Middle frontal gyrus (tissue), 1 donor: ENCODE results near the gene PIEZO1.

Source experiments
- DNase-seq: peaks from one replicate; pipeline ENCODE4 v3.0.0-alpha.2; 2015; ENCODE audit warnings: low spot score; ENCODE audit errors: extremely low spot score

PIEZO1 gene

GRCh38 chr16:88736088-88736487, 48.9 kb downstream of the PIEZO1 start:
- DNase-seq: no peak

GRCh38 chr16:88735616-88736015, 49.4 kb downstream of the PIEZO1 start:
- DNase-seq: no peak

GRCh38 chr16:88735121-88735520, 49.9 kb downstream of the PIEZO1 start:
- no peak for DNase-seq

- DNase-seq: no peak
Measured at GRCh38 chr16:88734361-88734728, 50.7 kb downstream of the PIEZO1 start.

GRCh38 chr16:88733630-88734360, 51.2 kb downstream of the PIEZO1 start:
- no peak for DNase-seq

GRCh38 chr16:88732961-88733294, 52.1 kb downstream of the PIEZO1 start:
- no peak for DNase-seq

GRCh38 chr16:88732172-88732960, 52.7 kb downstream of the PIEZO1 start:
- DNase-seq: no peak

- no peak for DNase-seq
Measured at GRCh38 chr16:88731699-88732098, 53.3 kb downstream of the PIEZO1 start.

DNA sequence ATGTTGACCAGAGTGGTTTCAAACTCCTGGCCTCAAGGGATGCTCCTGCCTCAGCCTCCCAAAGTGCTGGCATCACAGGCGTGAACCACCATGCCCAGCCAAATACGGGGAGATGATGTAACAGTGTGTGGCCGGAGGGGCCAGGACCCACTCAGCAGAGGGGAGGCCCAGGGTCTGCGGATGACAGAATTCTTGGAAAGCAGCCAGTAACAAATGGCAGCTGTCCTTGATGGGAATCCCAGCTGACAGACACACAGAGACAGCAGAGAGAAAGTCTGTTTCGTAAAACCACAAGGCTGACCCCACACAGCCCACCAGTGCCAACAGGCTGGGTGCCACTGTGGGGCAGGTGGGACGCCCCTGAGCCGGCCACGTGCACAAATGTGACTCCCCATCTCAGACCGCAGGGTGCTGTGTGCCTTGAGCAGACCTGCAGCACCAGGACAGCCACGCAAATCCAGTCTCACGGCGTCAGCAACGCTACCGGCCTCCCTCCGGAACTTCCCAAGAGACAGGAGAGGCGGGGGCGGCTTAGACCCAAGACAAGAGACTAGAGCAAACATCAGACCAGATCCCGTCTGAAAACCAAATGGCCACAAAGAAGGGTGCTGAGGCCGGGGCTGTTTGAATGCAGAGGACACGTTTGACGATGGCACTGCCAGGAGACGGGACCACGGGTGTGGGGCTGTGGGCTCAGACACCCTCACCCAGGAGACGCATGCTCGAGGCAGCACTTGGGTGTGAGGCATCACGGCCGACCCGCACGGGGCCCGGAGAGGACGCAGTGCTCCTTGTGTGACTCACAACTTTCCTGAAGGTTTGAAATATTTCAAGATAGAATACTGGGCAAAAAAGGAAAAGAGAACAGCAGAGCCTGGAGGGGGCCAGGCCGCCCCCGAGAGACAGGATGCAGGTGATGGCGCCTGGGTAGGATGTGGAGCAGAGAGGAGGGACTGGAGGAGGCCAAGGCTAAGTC, 54.1 kb downstream of the PIEZO1 start:
- DNase-seq: no peak

DNA sequence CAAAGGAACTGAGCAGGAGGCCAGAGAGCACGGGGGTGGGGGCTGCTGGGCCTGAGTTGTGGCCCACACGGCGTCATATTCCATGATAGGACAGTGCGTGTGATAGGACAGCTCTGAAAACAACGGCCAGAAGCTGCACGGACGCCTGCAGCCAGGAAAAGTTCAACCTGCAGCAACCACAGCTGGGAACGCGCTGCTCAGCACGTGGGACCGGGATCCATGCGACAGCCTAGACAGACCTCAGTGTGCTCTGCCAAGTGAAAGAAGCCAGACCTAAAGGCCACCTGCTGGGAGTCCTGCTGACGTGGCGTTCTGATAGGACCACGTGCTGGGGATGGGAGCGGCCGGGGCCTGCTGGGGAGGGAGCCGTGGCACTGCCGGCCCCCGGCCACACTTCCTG, 57.1 kb downstream of the PIEZO1 start:
- no peak for DNase-seq

- no peak for DNase-seq
Measured at GRCh38 chr16:88726981-88727380, 58.0 kb downstream of the PIEZO1 start.

DNA sequence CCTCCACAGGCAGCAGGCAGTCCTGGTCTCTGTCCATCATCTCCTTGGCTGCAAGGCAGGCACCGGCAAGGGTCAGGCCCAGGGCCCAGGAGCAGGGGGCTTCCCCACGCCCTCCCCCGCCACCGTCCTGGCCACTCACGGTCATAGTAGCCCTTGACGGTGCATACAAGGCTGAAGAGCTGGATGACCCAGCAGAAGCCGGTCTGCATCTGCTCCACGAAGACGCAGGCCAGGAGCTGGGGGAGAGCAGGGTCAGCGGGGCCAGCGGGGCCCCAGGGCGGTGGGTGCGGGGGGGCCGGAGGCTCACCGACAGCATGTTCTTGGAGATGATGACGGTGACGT, 58.6 kb downstream of the PIEZO1 start:
- no peak for DNase-seq

DNA sequence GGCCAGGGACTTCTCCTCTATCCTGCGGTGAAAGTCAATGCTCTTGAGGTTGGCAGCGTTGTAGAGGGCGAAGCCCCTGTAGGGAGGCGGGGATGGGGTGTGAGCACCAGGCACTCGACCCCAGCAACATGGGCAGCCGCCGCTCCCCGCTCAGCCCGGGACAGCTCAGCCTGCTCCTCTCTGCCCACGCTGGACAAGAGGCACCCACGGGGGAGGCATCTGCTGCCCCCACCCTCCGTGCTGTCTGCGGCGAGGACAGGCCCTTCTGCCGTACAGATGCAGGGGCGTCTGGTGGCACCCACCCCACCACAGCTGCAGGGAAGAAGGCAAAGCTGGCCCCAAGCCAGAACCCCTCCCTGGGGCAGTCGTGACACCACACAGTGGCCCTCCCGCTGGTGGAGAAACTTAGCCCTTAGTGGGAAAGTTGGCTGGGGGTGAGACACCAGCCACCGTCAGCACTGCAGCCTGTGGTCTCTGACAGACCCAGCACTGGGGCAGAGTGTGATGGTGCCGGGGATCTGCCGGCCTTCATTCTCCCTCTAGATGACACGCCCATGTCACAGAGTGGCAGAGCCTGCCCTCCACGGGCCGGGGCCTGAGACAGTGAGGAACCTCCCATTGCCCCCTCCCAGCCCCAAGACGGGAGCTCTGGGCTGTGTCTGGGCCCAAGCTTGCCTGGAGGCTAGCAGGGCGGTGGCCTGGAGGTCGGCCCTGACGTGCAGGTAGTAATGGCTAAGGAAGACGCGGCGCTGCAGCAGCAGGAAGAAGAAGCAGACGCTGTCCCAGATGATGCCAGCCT, 59.2 kb downstream of the PIEZO1 start:
- no peak for DNase-seq

GRCh38 chr16:88724855-88725555, 60.0 kb downstream of the PIEZO1 start:
- no peak for DNase-seq

- no peak for DNase-seq
Measured at GRCh38 chr16:88723911-88724310, 61.1 kb downstream of the PIEZO1 start.

GRCh38 chr16:88723507-88723887, 61.5 kb downstream of the PIEZO1 start:
- DNase-seq: no peak

DNA sequence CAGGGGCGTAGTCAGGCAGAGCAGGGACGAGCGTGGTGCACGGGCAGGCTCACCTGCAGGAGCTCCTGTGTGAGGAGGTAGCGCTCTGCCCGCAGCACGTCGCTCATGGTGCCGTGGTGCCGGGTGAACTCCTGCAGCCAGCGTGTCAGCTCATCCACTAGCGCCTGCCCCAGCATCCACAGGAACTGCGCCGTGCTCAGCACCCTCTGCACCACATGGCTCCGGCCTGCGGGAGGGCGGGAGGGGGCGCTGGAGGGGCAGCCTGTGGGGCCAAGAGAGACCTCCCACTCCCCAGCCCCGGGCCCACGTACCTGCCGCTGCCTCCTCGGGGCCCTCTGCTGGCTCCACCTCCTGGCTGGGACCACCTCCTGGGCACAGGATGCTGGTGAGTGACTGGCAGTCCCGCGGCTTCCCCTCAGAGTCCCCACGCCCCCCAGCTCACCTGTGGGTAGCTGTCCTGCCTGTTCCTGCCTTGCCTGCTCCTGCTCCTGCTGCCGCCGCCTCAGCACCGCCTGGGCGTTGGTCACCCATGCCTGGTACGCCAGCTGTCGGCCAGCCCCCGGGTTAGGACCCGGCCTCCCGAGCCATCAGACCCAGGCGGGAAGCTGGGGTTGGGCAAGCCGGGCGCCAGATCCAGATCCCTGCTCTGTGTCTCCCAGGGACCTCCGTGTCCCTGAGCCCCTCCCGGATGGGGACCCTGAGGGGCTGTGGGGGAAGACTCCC, 62.1 kb downstream of the PIEZO1 start:
- no peak for DNase-seq

DNA sequence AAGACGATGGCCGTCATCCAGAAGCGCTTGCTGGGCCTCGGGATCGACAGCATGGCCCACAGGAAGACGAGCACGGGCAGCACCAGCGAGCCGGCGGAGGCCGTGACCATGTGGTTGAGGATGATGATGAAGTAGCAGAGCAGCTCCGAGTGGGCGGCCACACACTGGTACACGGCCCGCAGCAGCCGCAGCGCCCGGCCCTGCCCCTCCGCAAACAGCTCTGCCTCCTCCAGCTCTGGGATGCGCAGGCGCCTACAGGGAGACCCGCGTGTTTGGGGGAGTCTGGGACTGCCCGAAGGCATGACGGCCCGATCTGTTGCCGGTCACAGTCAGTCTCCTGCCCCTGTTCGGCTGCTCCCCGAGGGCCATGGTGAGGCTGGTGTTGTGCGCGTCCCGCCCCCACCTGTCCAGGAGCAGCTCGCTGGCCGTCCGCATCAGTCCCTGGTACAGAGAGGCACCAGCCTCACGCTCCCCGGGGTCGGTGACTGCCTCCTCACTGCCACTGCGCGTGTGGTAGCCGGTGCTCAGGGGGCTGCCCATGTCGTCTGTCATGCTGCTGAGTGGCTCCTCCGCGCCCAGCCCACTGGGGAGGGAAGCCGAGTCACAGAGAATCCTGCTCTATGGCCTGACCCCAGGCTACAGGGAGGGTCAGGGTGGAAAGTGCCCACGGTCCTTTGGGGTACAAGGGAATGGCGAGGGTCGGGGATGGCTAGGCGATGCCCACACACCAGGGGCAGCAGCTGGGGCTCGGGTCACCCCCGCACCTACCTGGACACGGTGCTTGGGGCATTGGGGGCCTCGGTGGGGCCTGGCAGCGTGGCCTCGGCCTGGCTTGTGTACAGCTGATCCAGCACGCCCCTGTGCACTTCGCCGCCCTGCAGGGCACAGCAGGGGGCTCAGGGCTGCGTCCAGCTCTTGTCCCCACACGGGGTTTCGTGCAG, 62.9 kb downstream of the PIEZO1 start:
- no peak for DNase-seq

DNA sequence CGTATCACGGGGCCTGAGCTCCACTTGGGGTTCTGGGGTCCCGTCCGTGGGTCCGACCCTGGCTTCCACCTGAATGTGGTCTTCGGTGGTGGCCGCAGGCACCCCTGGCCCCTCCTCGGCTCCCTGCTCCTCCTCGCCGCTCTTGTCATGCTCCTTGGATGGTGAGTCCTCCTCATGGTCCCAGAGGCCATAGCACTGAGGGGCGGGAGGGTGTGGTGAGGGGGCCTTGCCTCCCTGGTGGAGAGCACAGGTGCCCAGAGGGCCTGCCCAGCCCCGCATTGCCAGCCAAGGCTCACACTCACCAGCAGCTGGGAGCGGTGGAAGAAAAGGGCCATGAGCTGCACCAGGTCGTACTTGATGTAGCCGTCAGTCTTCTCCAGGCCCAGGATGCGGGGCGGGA, 63.8 kb downstream of the PIEZO1 start:
- no peak for DNase-seq
